Ecto neural progenitor cell (in vitro differentiated cells): ENCODE results near the gene IRX3.
"Not testable (repeated sequence)": the region's sequence is repeated elsewhere in the genome, so short reads cannot be mapped to it uniquely, and the experiment has no call there.

Experiments
- DNase-seq: peaks from one replicate; pipeline ENCODE4 v3.0.0-alpha.2; 2018; ENCODE audit warnings: low spot score

IRX3 gene

GRCh38 chr16:54275956-54276355, 10.6 kb downstream of the IRX3 start:
- DNase-seq, result no peak

GRCh38 chr16:54273566-54273965, 13.0 kb downstream of the IRX3 start:
- no peak for DNase-seq

- no peak for DNase-seq
Measured at GRCh38 chr16:54270711-54271110, 15.9 kb downstream of the IRX3 start.

GRCh38 chr16:54269461-54269860, 17.1 kb downstream of the IRX3 start:
- no peak for DNase-seq

GRCh38 chr16:54268766-54269165, 17.8 kb downstream of the IRX3 start:
- peak; percentile 38 for DNase-seq

GRCh38 chr16:54268340-54268739, 18.2 kb downstream of the IRX3 start:
- DNase-seq, result no peak

GRCh38 chr16:54266363-54266955, 20.1 kb downstream of the IRX3 start:
- no peak for DNase-seq

GRCh38 chr16:54265575-54266107, 20.9 kb downstream of the IRX3 start:
- DNase-seq, result no peak

- no peak for DNase-seq
Measured at GRCh38 chr16:54253118-54253517, 33.5 kb downstream of the IRX3 start.

- DNase-seq, result no peak
Measured at GRCh38 chr16:54248863-54249710, 37.5 kb downstream of the IRX3 start.

- not testable (repeated sequence) for DNase-seq
Measured at GRCh38 chr16:54247705-54248104, 38.9 kb downstream of the IRX3 start.

GRCh38 chr16:54246454-54246821, 40.1 kb downstream of the IRX3 start:
- DNase-seq, result no peak

- DNase-seq, result no peak
Measured at GRCh38 chr16:54245788-54246453, 40.7 kb downstream of the IRX3 start.

- no peak for DNase-seq
Measured at GRCh38 chr16:54244061-54244886, 42.3 kb downstream of the IRX3 start.

- no peak for DNase-seq
Measured at GRCh38 chr16:54243202-54243601, 43.4 kb downstream of the IRX3 start.

GRCh38 chr16:54242199-54242598, 44.4 kb downstream of the IRX3 start:
- no peak for DNase-seq

GRCh38 chr16:54241525-54241924, 45.1 kb downstream of the IRX3 start:
- no peak for DNase-seq

GRCh38 chr16:54240271-54241129, 46.1 kb downstream of the IRX3 start:
- no peak for DNase-seq

- DNase-seq, result no peak
Measured at GRCh38 chr16:54239456-54239855, 47.1 kb downstream of the IRX3 start.

- DNase-seq, result no peak
Measured at GRCh38 chr16:54236773-54237172, 49.8 kb downstream of the IRX3 start.

- no peak for DNase-seq
Measured at GRCh38 chr16:54233615-54234014, 53.0 kb downstream of the IRX3 start.
